A673 (cell line): ENCODE data around the gene CDKN2C. TPM values are rescaled to one million over a fixed set of nuclear protein-coding genes. Genes with fewer than 3 reads are reported as not detected.
A peak's percentile ranks its signal among the peaks of the same experiment; 100 is the strongest.

ENCODE experiments used
- BruUV-seq: library from RNA; stranded (reverse); fragments of 400-500 nt; replicated peaks from 2 replicates; lab custom pipeline; 2021; lab: Mats Ljungman, UMichigan
- CTCF ChIA-PET: fragments of 300-600 bp; sonication (Branson Sonifier 250); formaldehyde crosslinking; loops from one replicate; lab custom pipeline; 2022; ENCODE audit warnings: antibody characterized with exemption; lab: Charles Lee
- POLR2A ChIA-PET: fragments of 300-600 bp; sonication (Branson Sonifier 250); formaldehyde crosslinking; loops from one replicate; lab custom pipeline; 2022; ENCODE audit warnings: antibody characterized with exemption; ENCODE audit not compliant: low non-redundant PET; lab: Charles Lee
- DNase-seq: peaks from one replicate; pipeline ENCODE4 v3.0.0-alpha.2; 2015; ENCODE audit warnings: low spot score
- H3K27ac ChIP-seq: fragments of 200-600 bp; sonication (generic); 2 replicates; pipeline ENCODE4 v1.5.1; 2016; ENCODE audit warnings: mixed run types, low read depth, mild to moderate bottlenecking, mixed read lengths, antibody characterized with exemption, low read length; ENCODE audit not compliant: poor library complexity, severe bottlenecking
- H3K27me3 ChIP-seq: fragments of 200-600 bp; sonication (generic); replicated peaks from 2 replicates; pipeline ENCODE4 v1.6.1; 2017; ENCODE audit warnings: mixed run types, low read depth, mild to moderate bottlenecking, mixed read lengths, antibody characterized with exemption, low read length; ENCODE audit not compliant: insufficient read depth, poor library complexity
- H3K36me3 ChIP-seq: fragments of 200-600 bp; sonication (generic); 2 replicates; pipeline ENCODE4 v1.6.1; 2016; ENCODE audit warnings: mixed run types, mild to moderate bottlenecking, mixed read lengths, antibody characterized with exemption, low read length; ENCODE audit not compliant: insufficient read depth, poor library complexity, severe bottlenecking
- H3K4me1 ChIP-seq: fragments of 200-600 bp; sonication (generic); 2 replicates; pipeline ENCODE4 v1.6.1; 2017; ENCODE audit warnings: mixed run types, mild to moderate bottlenecking, mixed read lengths, antibody characterized with exemption, low read length; ENCODE audit not compliant: insufficient read depth, poor library complexity, severe bottlenecking
- H3K4me3 ChIP-seq: fragments of 200-600 bp; sonication (generic); 2 replicates; pipeline ENCODE4 v1.5.1; 2016; ENCODE audit warnings: low read depth, mixed run types, mild to moderate bottlenecking, mixed read lengths, low read length; ENCODE audit not compliant: poor library complexity, severe bottlenecking
- H3K9me3 ChIP-seq: fragments of 200-600 bp; sonication (generic); 2 replicates; pipeline ENCODE4 v1.6.1; 2016; ENCODE audit warnings: mixed run types, low read depth, mild to moderate bottlenecking, mixed read lengths, antibody characterized with exemption, low read length; ENCODE audit not compliant: poor library complexity, severe bottlenecking
- EZH2 ChIP-seq: fragments of 200-600 bp; sonication (generic); IDR thresholded peaks from 2 replicates; pipeline ENCODE4 v1.6.1; 2017; ENCODE audit warnings: borderline replicate concordance, low read depth, mild to moderate bottlenecking, mixed read lengths, antibody characterized with exemption, low read length; ENCODE audit not compliant: poor library complexity, severe bottlenecking
- intact Hi-C: fragments of 100-400 bp; cut with micrococcal nuclease; formaldehyde crosslinking; loops from one replicate; pipeline ENCODE4 v1.10.0; 2022; ENCODE audit not compliant: unreplicated experiment
- total RNA-seq: library from RNA; stranded (reverse); gene quantifications from 2 replicates; pipeline ENCODE4 v1.2.3, GENCODE V29; 2021
- TF ChIP-seq, protein P1 (sequence below): fragments of 300-800, 200-600 bp; sonication (generic); conservative IDR thresholded peaks from 2 replicates; pipeline ENCODE4 v1.5.1; 2017; ENCODE audit warnings: low read depth, mild to moderate bottlenecking, antibody characterized with exemption, low read length, moderate library complexity, mixed read lengths

Gene CDKN2C
- total RNA-seq, 1 experiment from 2014 or later: 53.5 TPM

DNA sequence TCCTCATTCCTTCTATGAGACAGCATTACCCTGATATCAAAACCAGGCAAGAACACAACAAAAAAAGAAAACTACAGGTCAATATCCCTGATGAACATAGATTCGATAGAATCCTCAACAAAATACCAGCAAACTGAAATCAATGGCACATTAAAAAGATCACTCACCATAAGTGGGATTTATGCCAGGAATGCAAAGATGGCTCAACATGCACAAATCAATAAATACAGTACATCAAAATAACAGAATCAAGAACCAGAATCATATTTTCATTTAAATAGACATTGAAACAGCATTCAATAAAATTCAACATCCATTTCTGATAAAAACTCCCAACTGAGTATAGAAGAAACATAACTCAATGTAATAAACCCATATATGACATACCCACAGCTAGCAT lies 46.5 kb upstream of the CDKN2C start:
- Histone ChIP-seq H3K27ac (no peak overlapping the region), H3K4me3 (no peak overlapping the region), H3K36me3 (no peaks in the 10 kb centered on the region), H3K27me3 (no peaks in the 10 kb centered on the region), H3K9me3 (peaks cover 27% of the 10 kb centered on the region), H3K4me1 (no peaks in the 10 kb centered on the region)
- ChIA-PET CTCF (no interaction called here), POLR2A (no interaction called here)
- DNase-seq: no peak
- intact Hi-C loops: loop anchor here (10.0 kb wide), 1 partner anchor 261 kb away; no protein-coding TSS in a partner anchor
- BruUV-seq: no TSS peak
- no peak for TF ChIP-seq EZH2
- TF ChIP-seq, protein P1, sequence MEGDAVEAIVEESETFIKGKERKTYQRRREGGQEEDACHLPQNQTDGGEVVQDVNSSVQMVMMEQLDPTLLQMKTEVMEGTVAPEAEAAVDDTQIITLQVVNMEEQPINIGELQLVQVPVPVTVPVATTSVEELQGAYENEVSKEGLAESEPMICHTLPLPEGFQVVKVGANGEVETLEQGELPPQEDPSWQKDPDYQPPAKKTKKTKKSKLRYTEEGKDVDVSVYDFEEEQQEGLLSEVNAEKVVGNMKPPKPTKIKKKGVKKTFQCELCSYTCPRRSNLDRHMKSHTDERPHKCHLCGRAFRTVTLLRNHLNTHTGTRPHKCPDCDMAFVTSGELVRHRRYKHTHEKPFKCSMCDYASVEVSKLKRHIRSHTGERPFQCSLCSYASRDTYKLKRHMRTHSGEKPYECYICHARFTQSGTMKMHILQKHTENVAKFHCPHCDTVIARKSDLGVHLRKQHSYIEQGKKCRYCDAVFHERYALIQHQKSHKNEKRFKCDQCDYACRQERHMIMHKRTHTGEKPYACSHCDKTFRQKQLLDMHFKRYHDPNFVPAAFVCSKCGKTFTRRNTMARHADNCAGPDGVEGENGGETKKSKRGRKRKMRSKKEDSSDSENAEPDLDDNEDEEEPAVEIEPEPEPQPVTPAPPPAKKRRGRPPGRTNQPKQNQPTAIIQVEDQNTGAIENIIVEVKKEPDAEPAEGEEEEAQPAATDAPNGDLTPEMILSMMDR: no peak

DNA sequence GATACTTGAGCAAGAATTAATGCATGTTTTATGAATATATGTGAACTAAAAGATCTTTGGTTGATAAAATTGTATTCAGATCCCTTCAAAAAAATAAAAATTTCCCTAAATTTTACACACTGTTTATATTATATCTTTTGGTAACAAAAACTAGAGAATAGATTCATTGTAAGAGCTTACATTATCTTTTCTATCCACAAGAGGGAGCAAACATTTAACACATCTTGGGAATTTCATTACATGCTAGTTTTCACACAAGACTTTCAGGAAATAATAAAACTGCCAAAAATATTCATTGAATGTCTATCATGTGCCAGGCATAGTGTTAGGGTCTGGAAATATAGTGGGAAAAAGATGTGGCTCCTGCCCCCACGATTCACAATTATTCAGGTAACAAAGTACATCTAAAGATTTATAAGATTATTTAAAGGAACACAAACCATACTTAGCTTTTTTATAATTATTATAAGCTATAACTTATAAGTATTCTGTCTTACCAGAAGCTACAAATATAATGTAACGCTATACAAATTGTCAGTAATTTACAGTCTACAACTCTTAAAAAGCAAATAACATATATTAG lies 40.6 kb upstream of the CDKN2C start:
- Histone ChIP-seq H3K36me3 (no peaks in the 10 kb centered on the region), H3K27ac (no peak overlapping the region), H3K4me1 (no peaks in the 10 kb centered on the region), H3K4me3 (no peak overlapping the region), H3K27me3 (no peaks in the 10 kb centered on the region), H3K9me3 (peaks cover under 1% of the 10 kb centered on the region)
- ChIA-PET POLR2A (interaction anchor here (0.7 kb wide), 1 partner anchor 109 kb away, joined by 3 read pairs; no protein-coding TSS in a partner anchor), CTCF (interaction anchor here (0.6 to 1.3 kb wide), 5 partner anchors 56 to 1144 kb away, joined by 3 to 4 read pairs (median 3); no protein-coding TSS in a partner anchor)
- intact Hi-C loops: loop anchor here (5.0 to 10.0 kb wide), 2 partner anchors 113 to 255 kb away; no protein-coding TSS in a partner anchor
- no TSS peak for BruUV-seq
- DNase-seq: peak; percentile 63
- TF ChIP-seq, protein P1: peak; percentile 72
- TF ChIP-seq EZH2: no peak

DNA sequence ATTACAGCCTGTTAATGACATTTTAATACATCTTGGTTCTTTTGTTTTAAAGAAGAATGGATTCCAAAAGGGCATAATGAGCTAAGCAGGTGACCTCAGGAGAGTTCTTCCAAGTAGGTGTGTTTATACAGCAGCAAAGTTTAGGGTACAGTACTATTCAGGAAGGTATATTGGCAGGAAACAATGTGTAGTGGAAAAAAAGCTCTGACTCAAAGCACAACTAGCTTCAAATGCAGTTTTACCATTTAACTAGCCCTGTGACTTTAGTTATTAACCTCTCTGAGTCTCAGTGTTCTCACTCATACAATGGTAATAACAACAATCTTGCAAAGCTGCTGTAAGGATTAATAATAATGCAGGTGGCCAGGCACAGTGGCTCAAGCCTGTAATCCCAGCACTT lies 39.9 kb upstream of the CDKN2C start:
- intact Hi-C loops: no loop called here
- ChIA-PET POLR2A (no interaction called here), CTCF (interaction anchor here (1.3 kb wide), 1 partner anchor 57 kb away, joined by 3 read pairs; no protein-coding TSS in a partner anchor)
- no peak for TF ChIP-seq EZH2
- TF ChIP-seq, protein P1: no peak
- H3K4me1 ChIP-seq: no peaks in the 10 kb centered on the region
- BruUV-seq: no TSS peak
- H3K4me3 ChIP-seq: no peak overlapping the region
- H3K9me3 ChIP-seq: no peaks in the 10 kb centered on the region
- no peak overlapping the region for H3K27ac ChIP-seq
- no peaks in the 10 kb centered on the region for H3K36me3 ChIP-seq
- no peaks in the 10 kb centered on the region for H3K27me3 ChIP-seq
- DNase-seq: no peak
